ENCODE data around the gene HOPX.
"Not testable (repeated sequence)": the region's sequence is repeated elsewhere in the genome, so short reads cannot be mapped to it uniquely, and the experiment has no call there.

Gene HOPX

GRCh38 chr4:56653461-56654237 is 27.4 kb downstream of the HOPX start:
- DNase-seq, result no peak

GRCh38 chr4:56652196-56652595 is 28.9 kb downstream of the HOPX start:
- no peak for DNase-seq

- DNase-seq, result no peak
Measured at GRCh38 chr4:56651056-56651350, 30.1 kb downstream of the HOPX start.

DNA sequence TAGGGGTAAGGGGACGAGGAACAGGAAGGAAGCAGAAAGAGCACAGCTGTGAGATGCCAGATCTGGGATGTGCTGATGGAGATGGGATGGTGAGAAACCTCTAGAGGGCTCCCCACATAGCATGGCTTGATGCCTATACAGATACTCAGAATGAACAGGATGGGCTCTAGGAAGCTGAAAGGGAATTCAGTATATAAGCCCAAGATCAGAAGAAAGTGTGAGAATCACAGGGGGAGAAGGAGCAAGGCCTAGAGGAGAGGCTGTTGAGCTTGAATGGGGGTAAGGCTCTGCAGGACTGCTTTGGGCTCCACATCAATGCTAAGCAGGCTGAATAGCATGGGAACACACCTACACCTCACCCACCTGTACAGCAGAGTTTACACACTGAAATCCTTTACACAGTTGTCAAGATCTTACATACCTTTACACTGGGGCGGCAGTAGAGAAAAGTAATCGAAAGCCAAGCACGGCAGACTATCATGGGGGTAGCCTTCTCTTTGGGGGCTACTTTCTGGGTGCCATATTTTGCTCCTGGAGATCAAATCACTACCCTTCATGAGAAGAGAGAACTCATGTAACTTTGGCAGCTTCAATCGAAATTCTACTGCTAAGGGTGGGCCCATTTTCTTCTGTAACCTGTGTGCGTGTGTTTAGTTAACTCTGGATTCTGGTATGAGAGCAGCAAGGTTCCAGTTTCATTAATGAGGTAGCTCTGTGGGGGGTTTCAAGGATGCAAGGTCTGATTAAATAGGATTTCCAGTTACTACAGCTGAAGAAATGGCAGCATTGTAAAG is 30.6 kb downstream of the HOPX start:
- DNase-seq, result no peak

DNA sequence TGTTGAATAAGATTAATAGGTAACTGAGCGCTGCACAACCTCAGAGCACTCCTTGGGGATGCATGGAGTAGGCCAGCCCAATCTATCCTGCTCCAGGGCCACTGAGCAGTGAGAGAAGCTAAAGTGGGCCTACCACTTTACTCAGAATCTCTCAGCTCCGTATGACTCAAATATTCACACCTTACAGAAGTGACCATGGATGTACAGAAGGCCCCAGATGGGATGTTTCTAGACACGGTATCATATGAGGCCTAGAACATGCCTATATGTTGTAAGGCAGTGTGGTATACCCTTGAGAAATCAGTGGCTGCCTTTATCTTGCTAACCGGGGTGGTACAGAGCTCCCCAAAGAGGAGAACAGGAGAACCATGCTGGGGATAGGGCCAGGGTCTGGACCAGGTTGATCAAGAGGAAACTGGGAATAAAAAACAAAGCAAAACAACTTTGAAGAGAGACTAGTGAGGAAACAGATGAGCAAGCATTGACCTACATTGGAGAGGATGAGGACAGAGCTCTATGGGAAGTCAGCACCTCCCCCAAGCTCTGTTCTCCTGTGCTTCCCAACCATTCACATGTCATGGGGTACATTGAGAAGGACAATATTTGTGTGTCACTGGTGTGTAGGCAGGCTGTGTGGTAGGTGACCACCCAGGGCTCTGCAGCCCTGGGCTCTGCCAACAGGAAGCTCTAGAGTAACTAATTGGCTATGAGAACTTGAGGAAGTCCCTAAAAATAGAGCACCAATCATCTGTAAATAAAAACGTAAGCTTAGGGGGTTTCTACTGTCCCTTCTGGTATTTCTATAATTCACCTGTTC is 31.4 kb downstream of the HOPX start:
- no peak for DNase-seq

- DNase-seq, result no peak
Measured at GRCh38 chr4:56648824-56649151, 32.3 kb downstream of the HOPX start.

DNA sequence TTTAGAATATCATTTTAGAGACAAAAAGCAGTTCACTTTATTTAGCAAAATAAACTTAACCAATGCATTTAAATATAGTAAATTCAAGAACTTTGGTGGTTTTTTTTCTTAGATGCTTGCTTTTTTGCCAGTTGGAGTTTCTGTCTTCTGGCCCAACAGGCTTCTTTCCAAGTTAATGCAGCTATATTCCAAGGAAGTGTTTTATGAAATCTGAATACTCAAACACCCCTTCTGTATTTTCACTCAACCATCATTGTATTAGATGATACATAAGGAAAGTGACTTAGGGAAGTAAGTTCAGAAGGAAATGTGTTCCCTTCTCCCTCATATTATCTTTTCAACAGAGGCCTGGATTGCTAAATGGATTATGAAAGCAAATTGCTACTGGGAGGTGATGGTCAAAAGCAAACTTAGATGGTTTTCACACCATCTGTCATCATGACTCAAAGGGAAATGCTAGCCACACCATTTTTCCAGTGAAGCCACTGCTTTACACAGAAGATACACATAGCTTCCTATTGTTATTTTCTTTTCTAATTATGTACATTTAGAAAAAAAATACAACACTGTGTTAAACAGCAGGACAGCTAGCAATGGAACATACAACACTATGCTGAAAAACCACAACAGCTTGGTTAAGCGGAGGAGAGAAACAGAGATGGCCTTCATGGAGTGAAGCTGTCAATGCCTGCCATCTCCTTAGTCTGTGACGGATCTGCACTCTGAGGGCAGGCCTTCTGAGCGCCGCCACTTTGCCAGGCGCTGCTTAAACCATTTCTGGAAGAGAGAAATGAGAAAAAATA is 32.9 kb downstream of the HOPX start:
- DNase-seq, result no peak

DNA sequence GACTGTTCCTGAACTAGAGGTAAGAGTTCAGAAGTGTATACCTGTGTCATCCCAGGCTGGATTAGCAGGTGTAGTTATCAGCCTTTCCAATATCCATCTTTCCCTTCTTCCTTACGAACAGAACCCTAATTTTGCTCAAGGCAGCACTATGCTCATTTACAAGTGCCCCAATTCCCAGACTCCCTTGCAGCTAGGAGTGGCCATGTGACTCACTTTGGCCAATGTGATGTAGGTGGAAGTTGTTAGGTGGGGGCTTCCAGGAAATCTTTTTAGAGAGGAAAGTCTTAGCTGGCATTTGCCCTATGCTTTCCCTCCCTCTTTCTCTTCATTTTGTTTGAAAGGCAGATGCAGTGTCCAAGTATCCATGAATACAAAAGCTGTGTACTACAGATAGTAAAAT is 34.8 kb downstream of the HOPX start:
- no peak for DNase-seq

GRCh38 chr4:56643596-56643995 is 37.5 kb downstream of the HOPX start:
- DNase-seq, result no peak

- DNase-seq, result no peak
Measured at GRCh38 chr4:56641494-56642051, 39.5 kb downstream of the HOPX start.

GRCh38 chr4:56640621-56641493 is 40.2 kb downstream of the HOPX start:
- no peak for DNase-seq

- no peak for DNase-seq
Measured at GRCh38 chr4:56637791-56638190, 43.3 kb downstream of the HOPX start.

DNA sequence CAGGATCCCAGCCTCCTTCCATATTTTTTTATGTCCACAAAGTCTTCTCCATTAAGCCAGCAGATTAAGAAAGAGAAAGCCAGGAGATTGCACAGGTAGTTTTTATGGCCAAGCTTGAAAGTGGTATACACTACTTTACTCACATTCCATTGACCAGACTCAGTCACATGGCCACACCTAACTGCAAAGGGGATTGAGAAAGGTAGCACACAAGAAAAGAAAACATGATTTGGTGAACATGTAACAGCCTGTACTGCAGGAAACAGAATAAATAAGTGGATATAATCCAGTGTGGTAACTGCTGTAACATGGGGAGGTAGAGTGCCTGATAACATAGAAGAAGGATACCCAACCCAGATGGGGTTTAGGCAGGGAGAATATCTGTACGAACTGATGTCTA is 43.9 kb downstream of the HOPX start:
- no peak for DNase-seq

DNA sequence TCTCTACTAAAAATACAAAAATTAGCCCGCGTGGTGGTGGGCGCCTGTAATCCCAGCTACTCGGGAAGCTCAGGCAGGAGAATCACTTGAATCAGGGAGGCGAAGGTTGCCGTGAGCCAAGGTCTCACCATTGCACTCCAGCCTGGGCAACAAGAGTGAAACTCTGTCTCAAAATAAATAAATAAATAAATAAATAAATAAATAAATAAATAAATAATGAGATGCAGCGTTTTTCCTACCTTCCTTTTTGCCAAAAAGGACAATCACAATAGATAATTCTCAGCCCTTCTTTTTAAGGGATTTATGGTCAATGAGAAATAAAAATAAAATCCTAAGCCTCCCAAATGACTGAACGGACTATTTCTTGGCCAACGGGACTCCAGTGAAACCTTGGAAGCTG is 46.1 kb downstream of the HOPX start:
- not testable (repeated sequence) for DNase-seq

GRCh38 chr4:56633486-56633885 is 47.6 kb downstream of the HOPX start:
- no peak for DNase-seq

DNA sequence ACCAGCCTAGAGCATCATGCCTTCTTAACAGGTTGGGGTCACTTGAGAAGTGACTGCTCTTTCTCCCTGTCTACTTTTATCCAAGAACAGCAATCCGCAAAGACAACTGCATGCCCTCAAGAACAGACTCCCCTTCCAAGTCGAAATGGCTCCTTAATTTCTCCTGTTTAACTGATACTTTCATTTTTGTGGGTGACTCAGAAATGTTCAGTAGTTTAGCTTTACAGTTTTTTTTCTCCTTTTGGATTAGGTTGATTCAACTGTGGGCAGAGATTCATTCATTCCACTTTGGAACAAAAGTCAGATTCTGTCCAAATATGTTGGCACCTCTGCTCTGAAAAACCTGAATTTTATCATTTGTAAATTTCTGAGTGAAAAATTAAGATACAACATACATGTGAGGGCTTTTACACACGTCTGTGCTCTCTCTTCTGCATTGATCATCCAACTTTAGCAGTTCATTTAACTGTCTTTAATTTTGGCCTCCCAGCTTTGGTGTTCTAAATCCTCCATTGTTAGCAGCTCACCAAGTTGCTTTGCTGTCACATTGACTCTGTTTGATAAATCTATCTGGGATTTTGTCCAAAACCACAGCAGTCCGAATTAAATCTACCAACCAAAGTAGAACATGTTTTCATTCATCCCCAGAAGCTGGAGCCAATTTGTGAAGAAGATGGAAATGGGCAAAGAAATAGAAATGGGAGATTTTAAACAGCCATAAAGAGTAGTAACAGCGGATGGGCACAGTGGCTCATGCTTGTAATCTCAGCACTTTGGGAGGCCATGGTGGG is 50.0 kb downstream of the HOPX start:
- no peak for DNase-seq

GRCh38 chr4:56628592-56628991 is 52.5 kb downstream of the HOPX start:
- no peak for DNase-seq

DNA sequence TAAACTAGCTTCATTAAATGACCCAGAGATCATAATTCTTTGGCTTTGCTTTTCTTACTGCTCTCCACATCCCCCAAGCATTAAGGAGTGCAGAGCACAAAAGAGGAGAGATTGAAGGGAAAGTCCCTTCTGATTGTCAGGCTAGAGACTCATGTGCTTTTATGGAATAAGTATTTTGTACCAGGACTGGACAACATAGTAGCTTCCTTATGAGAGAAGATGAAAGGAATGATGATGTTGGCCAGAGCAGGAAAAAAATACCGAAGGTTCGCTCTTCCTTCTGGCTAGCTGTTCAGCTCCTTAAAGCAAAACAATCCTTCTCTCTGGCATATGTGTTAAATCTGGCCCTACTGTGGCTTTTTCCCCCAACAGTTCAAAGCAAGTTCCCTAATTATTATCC is 53.1 kb downstream of the HOPX start:
- no peak for DNase-seq

DNA sequence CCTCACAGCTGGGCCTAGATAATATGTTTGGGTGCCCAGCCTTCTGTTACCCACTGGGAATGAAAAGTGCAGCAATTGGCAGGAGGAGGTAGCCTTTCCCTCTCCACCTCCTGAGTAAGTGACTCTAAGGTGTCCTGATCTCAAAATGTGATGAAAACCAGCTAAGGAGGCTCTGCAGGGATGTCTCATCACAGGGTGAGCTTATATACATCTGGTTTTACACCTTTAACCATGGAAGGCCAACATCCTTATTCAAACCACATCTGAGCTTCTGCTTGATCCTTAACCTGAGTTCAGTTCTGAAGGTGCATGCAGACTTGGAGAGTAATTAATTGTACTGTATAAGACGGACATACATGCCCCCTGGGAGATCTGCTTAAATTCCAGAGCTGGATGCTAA is 53.7 kb downstream of the HOPX start:
- no peak for DNase-seq

- no peak for DNase-seq
Measured at GRCh38 chr4:56626963-56627362, 54.1 kb downstream of the HOPX start.

GRCh38 chr4:56626420-56626819 is 54.7 kb downstream of the HOPX start:
- DNase-seq, result no peak
